ENCODE results near the gene MOAP1. TPM values are rescaled to one million over a fixed set of nuclear protein-coding genes. Genes with fewer than 3 reads are reported as not detected.

The MOAP1 gene
- total RNA-seq, 5 donors from 2014 or later (not counting 1 experiment from before 2014, with no cell fraction given): 45.1 to 96.8 (median 47.9) TPM

DNA sequence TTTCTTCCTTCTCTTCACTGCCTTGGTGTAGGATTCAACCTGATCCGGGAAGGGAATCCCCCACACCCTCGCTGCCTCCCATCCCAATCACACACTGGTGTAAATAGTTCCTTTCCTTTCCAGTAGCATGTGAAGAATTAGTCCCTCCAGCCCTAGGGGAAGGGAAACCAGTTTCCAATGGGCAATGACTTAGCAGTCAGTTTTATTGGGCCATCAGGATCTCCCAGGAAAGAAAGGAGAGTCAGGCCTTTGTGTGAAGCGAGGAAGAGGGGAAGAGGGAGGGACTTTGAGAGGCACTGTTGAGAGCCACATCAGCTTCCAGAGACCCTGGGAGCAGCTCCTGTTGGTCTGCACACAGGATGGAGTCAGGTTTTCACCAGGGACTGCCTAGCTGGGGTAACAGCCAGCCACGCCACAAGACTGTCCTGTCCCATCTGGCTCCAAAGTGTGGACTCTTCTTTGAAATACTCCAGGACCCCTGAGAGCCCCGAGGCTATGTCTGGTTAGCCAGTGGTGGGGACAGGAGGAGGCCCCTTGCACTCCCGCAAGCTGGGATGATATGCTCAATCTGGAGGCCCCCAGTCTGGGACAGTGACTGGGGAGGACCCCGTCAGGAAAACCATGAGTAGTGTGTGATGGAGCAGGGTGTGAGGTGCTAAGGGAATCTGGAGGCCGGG is 27.9 kb downstream of the MOAP1 start:
- no peaks in the 10 kb centered on the region for H3K4me1 Mint-ChIP-seq
- no peak overlapping the region for H3K4me3 Mint-ChIP-seq
- no peaks in the 10 kb centered on the region for H3K36me3 Mint-ChIP-seq
- H3K9me3 Mint-ChIP-seq: no peaks in the 10 kb centered on the region
- POLR2A ChIA-PET: no interaction called here
- H3K27me3 Mint-ChIP-seq: no peaks in the 10 kb centered on the region
- DNase-seq (no peak), ATAC-seq (replicated peaks in 1 of 4) (no peak)
- H3K27ac Mint-ChIP-seq: no peak overlapping the region
- 69% methylated on average over 4 of the region's 8 CpGs for WGBS (ENCODE audit: insufficient coverage)
- Histone ChIP-seq H3K27ac (ENCODE audit: low read length) (no peak overlapping the region), H3K4me3 (ENCODE audit: control insufficient read depth in 1 of 2, extremely low read depth in 1 of 2, low read length in 1 of 2) (no peak overlapping the region), H3K27me3 (replicated peaks in 1 of 2; ENCODE audit: control insufficient read depth in 2 of 2, extremely low read depth in 1 of 2, insufficient read depth in 2 of 2, low read length in 1 of 2) (no peaks in the 10 kb centered on the region), H3K36me3 (ENCODE audit: control insufficient read depth in 2 of 2, extremely low read depth in 1 of 2, insufficient read depth in 1 of 2, low read length in 1 of 2) (no peaks in the 10 kb centered on the region), H3K9me3 (no peaks in the 10 kb centered on the region), H3K4me1 (ENCODE audit: control insufficient read depth in 1 of 2, extremely low read depth in 1 of 2, insufficient read depth in 2 of 2, low read length in 2 of 2) (no peaks in the 10 kb centered on the region)
- CTCF ChIA-PET: no interaction called here

DNA sequence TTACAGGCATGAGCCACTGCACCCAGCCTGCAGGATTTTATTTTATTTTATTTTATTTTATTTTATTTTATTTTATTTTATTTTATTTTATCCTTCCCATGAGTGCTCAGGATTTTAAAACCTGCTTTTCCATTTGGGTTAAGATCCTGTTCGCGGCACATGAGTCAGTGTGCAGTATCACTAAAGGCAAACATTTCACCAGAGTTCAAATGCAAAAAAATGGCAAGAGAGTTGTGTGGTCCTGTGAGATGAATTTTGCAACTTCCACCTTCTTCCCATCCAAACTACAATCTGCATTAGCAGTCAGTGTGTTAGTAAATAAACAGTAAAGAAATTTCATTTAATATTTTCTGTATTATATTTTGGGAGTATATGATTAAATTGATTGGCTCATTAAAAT is 29.0 kb downstream of the MOAP1 start:
- Mint-ChIP-seq H3K27ac (no peak overlapping the region), H3K27me3 (no peaks in the 10 kb centered on the region), H3K4me3 (no peak overlapping the region), H3K9me3 (no peaks in the 10 kb centered on the region), H3K36me3 (no peaks in the 10 kb centered on the region), H3K4me1 (peaks cover 0 to 1% (median 0%) of the 10 kb centered on the region in 3 donors)
- no CpG with 5 or more reads among the region's 2 CpGs for WGBS (ENCODE audit: insufficient coverage)
- H3K4me3 ChIP-seq (ENCODE audit: control insufficient read depth in 1 of 2, extremely low read depth in 1 of 2, low read length in 1 of 2): no peak overlapping the region
- no peaks in the 10 kb centered on the region for H3K4me1 ChIP-seq (ENCODE audit: control insufficient read depth in 1 of 2, extremely low read depth in 1 of 2, insufficient read depth in 2 of 2, low read length in 2 of 2)
- no peaks in the 10 kb centered on the region for H3K9me3 ChIP-seq
- no peak for ATAC-seq (replicated peaks in 1 of 4)
- ChIA-PET POLR2A (interaction anchor here (0.6 to 0.7 kb wide), 2 partner anchors 11 to 722 kb away, joined by 3 read pairs; no protein-coding TSS in a partner anchor), CTCF (interaction anchor here in 1 of 2 donors (0.6 kb wide), 1 partner anchor 206 kb away, joined by 3 read pairs; no protein-coding TSS in a partner anchor)
- H3K27ac ChIP-seq (ENCODE audit: low read length): no peak overlapping the region
- DNase-seq: no peak
- H3K36me3 ChIP-seq (ENCODE audit: control insufficient read depth in 2 of 2, extremely low read depth in 1 of 2, insufficient read depth in 1 of 2, low read length in 1 of 2): no peaks in the 10 kb centered on the region
- no peaks in the 10 kb centered on the region for H3K27me3 ChIP-seq (replicated peaks in 1 of 2; ENCODE audit: control insufficient read depth in 2 of 2, extremely low read depth in 1 of 2, insufficient read depth in 2 of 2, low read length in 1 of 2)

DNA sequence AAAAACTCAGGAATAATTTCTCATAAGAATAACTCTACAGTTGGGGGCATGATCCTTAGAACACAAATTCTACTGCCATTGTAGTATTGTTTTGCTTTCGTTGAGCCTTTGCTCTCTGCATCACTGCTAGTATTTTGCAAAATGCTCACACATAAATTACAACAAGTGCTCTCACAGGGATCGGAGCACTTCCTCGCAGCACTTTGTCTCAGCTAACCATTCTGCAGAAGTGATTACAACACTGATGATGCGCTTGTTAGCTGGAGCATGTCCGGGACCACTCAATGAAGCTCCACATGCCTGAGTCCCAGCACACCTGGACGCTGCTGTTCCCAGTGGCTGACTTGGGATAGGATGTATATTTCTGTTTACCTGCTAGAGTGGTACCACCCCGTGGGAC is 31.6 kb downstream of the MOAP1 start:
- no peak overlapping the region for H3K4me3 Mint-ChIP-seq
- ChIA-PET CTCF (no interaction called here), POLR2A (no interaction called here)
- no peak for DNase-seq
- 76% methylated on average over 4 of the region's 7 CpGs for WGBS (ENCODE audit: insufficient coverage)
- no peaks in the 10 kb centered on the region for H3K9me3 Mint-ChIP-seq
- H3K36me3 Mint-ChIP-seq: no peaks in the 10 kb centered on the region
- H3K9me3 ChIP-seq: no peaks in the 10 kb centered on the region
- peaks cover 0 to 5% of the 10 kb centered on the region in 2 experiments for H3K27me3 ChIP-seq (replicated peaks in 1 of 2; ENCODE audit: control insufficient read depth in 2 of 2, extremely low read depth in 1 of 2, insufficient read depth in 2 of 2, low read length in 1 of 2)
- H3K27ac Mint-ChIP-seq: no peak overlapping the region
- peaks cover 0 to 1% (median 0%) of the 10 kb centered on the region in 3 donors for H3K4me1 Mint-ChIP-seq
- no peaks in the 10 kb centered on the region for H3K36me3 ChIP-seq (ENCODE audit: control insufficient read depth in 2 of 2, extremely low read depth in 1 of 2, insufficient read depth in 1 of 2, low read length in 1 of 2)
- peaks cover 0 to 4% of the 10 kb centered on the region in 2 donors for H3K27me3 Mint-ChIP-seq
- no peak overlapping the region for H3K4me3 ChIP-seq (ENCODE audit: control insufficient read depth in 1 of 2, extremely low read depth in 1 of 2, low read length in 1 of 2)
- no peaks in the 10 kb centered on the region for H3K4me1 ChIP-seq (ENCODE audit: control insufficient read depth in 1 of 2, extremely low read depth in 1 of 2, insufficient read depth in 2 of 2, low read length in 2 of 2)
- H3K27ac ChIP-seq (ENCODE audit: low read length): no peak overlapping the region
- no peak for ATAC-seq (replicated peaks in 1 of 4)

DNA sequence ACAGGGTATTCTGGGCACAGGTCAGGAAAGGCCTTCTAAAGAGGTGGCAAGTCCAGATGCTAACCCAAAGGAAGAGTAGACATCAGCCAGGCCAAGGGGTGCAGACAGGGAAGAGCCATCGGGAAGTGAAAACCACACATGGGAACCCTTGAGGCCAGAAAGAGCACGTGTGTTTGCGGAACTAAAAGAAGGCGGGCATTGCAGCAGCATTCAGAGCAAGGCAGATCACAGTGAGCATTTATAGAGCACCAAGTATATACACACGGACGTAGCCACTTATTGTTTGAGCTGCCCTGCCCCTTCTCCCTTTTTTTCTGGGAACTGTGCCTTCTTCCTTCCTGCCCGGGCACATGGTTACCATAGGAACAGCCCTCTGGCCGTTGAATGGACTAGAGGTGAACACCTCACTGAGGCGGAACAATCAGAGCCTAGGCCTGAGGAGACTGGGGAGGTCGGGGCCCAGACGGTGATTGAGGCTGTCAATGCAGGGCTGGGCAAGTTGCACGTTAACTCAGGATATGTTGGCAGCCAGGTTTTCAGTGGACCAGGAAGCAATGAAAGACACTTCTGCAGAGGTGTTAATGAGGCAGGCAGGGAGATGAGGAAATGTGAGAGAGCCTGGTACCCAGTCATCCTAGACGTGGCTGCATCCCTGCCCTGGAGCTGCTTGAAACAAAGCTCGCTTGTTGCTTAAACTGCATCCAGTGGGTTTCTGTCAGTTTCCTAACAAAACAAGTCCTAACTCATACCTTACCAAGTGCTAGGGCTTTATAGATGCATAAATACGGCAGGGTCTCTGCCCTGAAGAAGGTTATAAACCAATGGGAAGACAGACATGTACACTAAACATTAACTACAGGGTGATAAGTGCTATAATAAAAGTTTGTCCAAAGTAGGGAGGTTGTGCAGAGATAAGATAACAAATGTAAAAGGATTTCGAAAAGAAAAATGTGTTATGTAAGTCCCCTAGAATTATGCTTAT is 34.2 kb downstream of the MOAP1 start:
- ATAC-seq (replicated peaks in 1 of 4): no peak
- no peak overlapping the region for H3K27ac ChIP-seq (ENCODE audit: low read length)
- H3K9me3 ChIP-seq: no peaks in the 10 kb centered on the region
- no peaks in the 10 kb centered on the region for H3K36me3 ChIP-seq (ENCODE audit: control insufficient read depth in 2 of 2, extremely low read depth in 1 of 2, insufficient read depth in 1 of 2, low read length in 1 of 2)
- peaks cover 0 to 4% of the 10 kb centered on the region in 2 donors for H3K27me3 Mint-ChIP-seq
- H3K4me1 Mint-ChIP-seq: peaks cover 0 to 1% (median 0%) of the 10 kb centered on the region in 3 donors
- H3K27ac Mint-ChIP-seq: no peak overlapping the region
- no peaks in the 10 kb centered on the region for H3K4me1 ChIP-seq (ENCODE audit: control insufficient read depth in 1 of 2, extremely low read depth in 1 of 2, insufficient read depth in 2 of 2, low read length in 2 of 2)
- H3K4me3 ChIP-seq (ENCODE audit: control insufficient read depth in 1 of 2, extremely low read depth in 1 of 2, low read length in 1 of 2): no peak overlapping the region
- no peak for DNase-seq
- ChIA-PET CTCF (interaction anchor here in 1 of 2 donors (1.0 kb wide), 1 partner anchor 37 kb away, joined by 3 read pairs; no protein-coding TSS in a partner anchor), POLR2A (no interaction called here)
- no peaks in the 10 kb centered on the region for H3K9me3 Mint-ChIP-seq
- H3K4me3 Mint-ChIP-seq: no peak overlapping the region
- H3K36me3 Mint-ChIP-seq: no peaks in the 10 kb centered on the region
- peaks cover 0 to 7% of the 10 kb centered on the region in 2 experiments for H3K27me3 ChIP-seq (replicated peaks in 1 of 2; ENCODE audit: control insufficient read depth in 2 of 2, extremely low read depth in 1 of 2, insufficient read depth in 2 of 2, low read length in 1 of 2)
- WGBS (ENCODE audit: insufficient coverage): 64% methylated on average over 12 of the region's 16 CpGs

DNA sequence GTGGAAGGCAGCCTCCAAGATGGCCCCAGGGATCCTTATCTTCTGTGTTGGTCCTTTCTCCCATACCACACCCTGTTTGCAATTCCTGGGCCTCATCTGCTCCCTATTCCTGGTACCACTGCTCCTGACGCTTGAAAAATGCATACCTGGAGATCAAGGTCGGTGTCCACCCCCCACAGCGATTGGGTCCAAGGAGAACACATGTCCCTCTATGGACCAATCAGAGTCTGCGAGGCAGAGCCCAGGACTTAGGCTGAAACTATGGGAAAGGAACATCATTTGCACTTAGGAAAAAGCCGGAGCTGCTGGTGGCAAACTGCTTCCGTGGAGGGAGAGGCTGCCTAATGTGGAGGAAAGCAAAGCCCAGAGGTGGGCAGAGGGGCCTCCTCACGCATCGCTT is 35.7 kb downstream of the MOAP1 start:
- Histone ChIP-seq H3K9me3 (no peaks in the 10 kb centered on the region), H3K27ac (ENCODE audit: low read length) (no peak overlapping the region), H3K4me3 (ENCODE audit: control insufficient read depth in 1 of 2, extremely low read depth in 1 of 2, low read length in 1 of 2) (no peak overlapping the region), H3K36me3 (ENCODE audit: control insufficient read depth in 2 of 2, extremely low read depth in 1 of 2, insufficient read depth in 1 of 2, low read length in 1 of 2) (no peaks in the 10 kb centered on the region), H3K27me3 (replicated peaks in 1 of 2; ENCODE audit: control insufficient read depth in 2 of 2, extremely low read depth in 1 of 2, insufficient read depth in 2 of 2, low read length in 1 of 2) (peaks cover 0 to 13% of the 10 kb centered on the region in 2 experiments), H3K4me1 (ENCODE audit: control insufficient read depth in 1 of 2, extremely low read depth in 1 of 2, insufficient read depth in 2 of 2, low read length in 2 of 2) (no peaks in the 10 kb centered on the region)
- Mint-ChIP-seq H3K4me1 (peaks cover 0 to 1% (median 0%) of the 10 kb centered on the region in 3 donors), H3K27ac (no peak overlapping the region), H3K27me3 (peaks cover 0 to 4% of the 10 kb centered on the region in 2 donors), H3K36me3 (no peaks in the 10 kb centered on the region), H3K4me3 (no peak overlapping the region), H3K9me3 (no peaks in the 10 kb centered on the region)
- ChIA-PET CTCF (no interaction called here), POLR2A (no interaction called here)
- no peak for ATAC-seq (replicated peaks in 1 of 4)
- no peak for DNase-seq
- 92% methylated on average over 7 of the region's 8 CpGs for WGBS (ENCODE audit: insufficient coverage)

DNA sequence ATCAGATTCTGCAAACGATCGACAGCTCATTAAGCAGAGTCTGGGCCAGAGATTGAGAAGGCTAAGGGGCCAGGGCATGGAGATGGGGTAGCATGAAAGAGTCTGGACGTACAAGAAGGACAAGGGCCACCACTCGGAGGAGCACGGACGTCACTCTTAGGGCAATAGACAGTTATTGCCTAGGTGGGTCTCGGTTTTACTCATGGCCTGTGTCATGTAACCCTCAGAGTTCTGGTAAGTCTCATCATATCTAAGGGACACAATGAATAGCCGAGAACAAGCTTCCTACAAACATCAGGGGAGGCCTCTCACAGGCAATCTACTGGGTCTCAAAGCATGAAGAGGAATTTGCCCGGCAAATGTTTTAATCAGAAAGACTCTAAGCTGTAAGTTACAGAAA is 38.6 kb downstream of the MOAP1 start:
- DNase-seq: no peak
- peaks cover 0 to 1% (median 0%) of the 10 kb centered on the region in 3 donors for H3K4me1 Mint-ChIP-seq
- no peaks in the 10 kb centered on the region for H3K9me3 Mint-ChIP-seq
- CTCF ChIA-PET: interaction anchor here (0.6 to 1.4 kb wide), 3 partner anchors 12 to 33 kb away, joined by 3 to 4 read pairs (median 4); no protein-coding TSS in a partner anchor
- POLR2A ChIA-PET: no interaction called here
- no peak overlapping the region for H3K4me3 ChIP-seq (ENCODE audit: control insufficient read depth in 1 of 2, extremely low read depth in 1 of 2, low read length in 1 of 2)
- no peaks in the 10 kb centered on the region for H3K9me3 ChIP-seq
- ATAC-seq (replicated peaks in 1 of 4): no peak
- H3K27ac ChIP-seq (ENCODE audit: low read length): no peak overlapping the region
- peaks cover 0 to 16% of the 10 kb centered on the region in 2 experiments for H3K27me3 ChIP-seq (replicated peaks in 1 of 2; ENCODE audit: control insufficient read depth in 2 of 2, extremely low read depth in 1 of 2, insufficient read depth in 2 of 2, low read length in 1 of 2)
- WGBS (ENCODE audit: insufficient coverage): 66% methylated on average over 6 of the region's 9 CpGs
- H3K27me3 Mint-ChIP-seq: peaks cover 0 to 4% of the 10 kb centered on the region in 2 donors
- no peak overlapping the region for H3K4me3 Mint-ChIP-seq
- H3K36me3 ChIP-seq (ENCODE audit: control insufficient read depth in 2 of 2, extremely low read depth in 1 of 2, insufficient read depth in 1 of 2, low read length in 1 of 2): no peaks in the 10 kb centered on the region
- no peaks in the 10 kb centered on the region for H3K4me1 ChIP-seq (ENCODE audit: control insufficient read depth in 1 of 2, extremely low read depth in 1 of 2, insufficient read depth in 2 of 2, low read length in 2 of 2)
- H3K27ac Mint-ChIP-seq: no peak overlapping the region
- no peaks in the 10 kb centered on the region for H3K36me3 Mint-ChIP-seq
